Measurements from ENCODE around the gene HINT2.

DNA sequence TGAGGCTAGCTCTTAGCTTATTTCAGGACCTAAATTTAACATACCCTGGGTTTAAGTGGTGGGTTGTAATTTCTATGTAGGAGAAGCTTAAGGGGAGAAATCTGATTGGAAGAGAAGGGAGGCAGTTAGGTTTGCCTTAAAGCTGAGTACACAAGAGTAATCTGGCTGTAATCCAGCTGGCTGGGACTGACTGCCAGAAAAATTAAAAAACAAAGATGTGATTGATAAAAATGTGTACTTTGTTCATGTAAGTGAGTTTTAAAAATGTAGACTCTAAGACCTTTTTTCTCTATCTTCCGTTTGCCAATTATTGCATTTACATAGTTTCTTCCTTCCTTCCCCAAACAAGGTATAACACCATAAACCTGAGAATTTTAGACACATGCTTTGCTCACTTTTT, 43.3 kb downstream of the HINT2 start:
- TF ChIP-seq, protein P1, sequence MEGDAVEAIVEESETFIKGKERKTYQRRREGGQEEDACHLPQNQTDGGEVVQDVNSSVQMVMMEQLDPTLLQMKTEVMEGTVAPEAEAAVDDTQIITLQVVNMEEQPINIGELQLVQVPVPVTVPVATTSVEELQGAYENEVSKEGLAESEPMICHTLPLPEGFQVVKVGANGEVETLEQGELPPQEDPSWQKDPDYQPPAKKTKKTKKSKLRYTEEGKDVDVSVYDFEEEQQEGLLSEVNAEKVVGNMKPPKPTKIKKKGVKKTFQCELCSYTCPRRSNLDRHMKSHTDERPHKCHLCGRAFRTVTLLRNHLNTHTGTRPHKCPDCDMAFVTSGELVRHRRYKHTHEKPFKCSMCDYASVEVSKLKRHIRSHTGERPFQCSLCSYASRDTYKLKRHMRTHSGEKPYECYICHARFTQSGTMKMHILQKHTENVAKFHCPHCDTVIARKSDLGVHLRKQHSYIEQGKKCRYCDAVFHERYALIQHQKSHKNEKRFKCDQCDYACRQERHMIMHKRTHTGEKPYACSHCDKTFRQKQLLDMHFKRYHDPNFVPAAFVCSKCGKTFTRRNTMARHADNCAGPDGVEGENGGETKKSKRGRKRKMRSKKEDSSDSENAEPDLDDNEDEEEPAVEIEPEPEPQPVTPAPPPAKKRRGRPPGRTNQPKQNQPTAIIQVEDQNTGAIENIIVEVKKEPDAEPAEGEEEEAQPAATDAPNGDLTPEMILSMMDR (IDR thresholded peaks at IDR 0.05): no peak
- TF ChIP-seq EP300 (IDR thresholded peaks at IDR 0.05) (no peak), POLR2AphosphoS5 (IDR thresholded peaks at IDR 0.05) (no peak), POLR2A (IDR thresholded peaks at IDR 0.05) (no peak)

Measured in stomach (tissue), 4 donors.